Kidney (tissue), 14 donors: ENCODE data around the gene MTX1. TPM values are rescaled to one million over a fixed set of nuclear protein-coding genes. Genes with fewer than 3 reads are reported as not detected.
"Not testable (repeated sequence)": the region's sequence is repeated elsewhere in the genome, so short reads cannot be mapped to it uniquely, and the experiment has no call there.

Experiments used
- DNase-seq, 5 donors: peaks; one replicate each; pipeline ENCODE4 v3.0.0-alpha.2; 2013 to 2020
- FAIRE-seq: peaks from 2 replicates; lab custom pipeline; 2012; peaks lifted over from hg19 to GRCh38; lab: Jason Lieb, UNC
- H3K27ac ChIP-seq, 2 donors: one replicate each; pipeline ENCODE4 v1.7.0; 2013; ENCODE audit warnings: low read depth in 2 of 2, low read length in 2 of 2, inconsistent platforms in 1 of 2
- H3K27me3 ChIP-seq: one replicate; pipeline ENCODE4 v1.7.1; 2013; ENCODE audit warnings: low read length, inconsistent platforms; ENCODE audit not compliant: control insufficient read depth, insufficient read depth
- H3K36me3 ChIP-seq, 3 donors: one replicate each; pipeline versions ENCODE4 v1.7.0 to v1.7.1; 2013; ENCODE audit warnings: low read length in 3 of 3, control low read depth in 1 of 3, inconsistent platforms in 1 of 3; ENCODE audit not compliant: insufficient read depth in 3 of 3, control insufficient read depth in 2 of 3
- H3K4me1 ChIP-seq, 3 donors: one replicate each; pipeline versions ENCODE4 v1.7.0 to v1.7.1; 2013; ENCODE audit warnings: low read length in 3 of 3, inconsistent platforms in 1 of 3, low read depth in 1 of 3; ENCODE audit not compliant: control insufficient read depth in 2 of 3, insufficient read depth in 2 of 3
- H3K4me3 ChIP-seq, 3 donors: one replicate each; pipeline versions ENCODE4 v1.7.0 to v1.8.1; 2013; ENCODE audit warnings: low read length in 3 of 3, control low read depth in 1 of 3, inconsistent platforms in 1 of 3
- H3K9ac ChIP-seq, 3 donors: one replicate each; pipeline versions ENCODE4 v1.7.0 to v1.7.1; 2013; ENCODE audit warnings: low read length in 3 of 3, control low read depth in 1 of 3, inconsistent platforms in 1 of 3
- H3K9me3 ChIP-seq, 3 donors: one replicate each; pipeline versions ENCODE4 v1.7.0 to v1.7.1; 2013; ENCODE audit warnings: low read length in 3 of 3, control low read depth in 1 of 3, inconsistent platforms in 1 of 3; ENCODE audit not compliant: control insufficient read depth in 2 of 3, insufficient read depth in 1 of 3
- intact Hi-C: fragments of 100-400 bp; cut with DNase I; formaldehyde crosslinking; loops from one replicate; pipeline ENCODE4 v1.11.1; 2022
- polyA plus RNA-seq: library from polyadenylated mRNA; stranded (reverse); fragments of 350-450 nt; fragmentation: Illumina TruSeq; extraction: RNeasy Lipid Tissue Mini Kit (QIAGEN cat#74804); gene quantifications from one replicate; pipeline ENCODE4 v1.2.3, GENCODE V29; 2014; ENCODE audit warnings: low read depth, low replicate concordance; ENCODE audit not compliant: insufficient read depth
- total RNA-seq: library from RNA; stranded (reverse); fragmentation: NEBNext Ultra II Directional; extraction: Animal tissue kit (Norgen Biotek cat#: 25700); gene quantifications from one replicate; pipeline ENCODE4 v1.2.1, GENCODE V29; 2021
- TF ChIP-seq, protein P1 (sequence below): IDR thresholded peaks from 3 replicates; pipeline ENCODE4 v1.5.1; 2012; ENCODE audit warnings: mild to moderate bottlenecking, moderate library complexity, borderline replicate concordance; ENCODE audit not compliant: insufficient read depth; ENCODE audit errors: extremely low read depth
- donor health status: control.
- donor health status: control.
- donor health status: control.
- donor health status: control.
- donor health status: control.
- donor health status: DM: yes; HTN: yes; CAD: no.
- donor health status: Normal renal cell carcinoma (clear cell type).

Gene MTX1
- total and polyA plus RNA-seq, 2 donors from 2014 or later: 38.8 to 86.9 TPM

DNA sequence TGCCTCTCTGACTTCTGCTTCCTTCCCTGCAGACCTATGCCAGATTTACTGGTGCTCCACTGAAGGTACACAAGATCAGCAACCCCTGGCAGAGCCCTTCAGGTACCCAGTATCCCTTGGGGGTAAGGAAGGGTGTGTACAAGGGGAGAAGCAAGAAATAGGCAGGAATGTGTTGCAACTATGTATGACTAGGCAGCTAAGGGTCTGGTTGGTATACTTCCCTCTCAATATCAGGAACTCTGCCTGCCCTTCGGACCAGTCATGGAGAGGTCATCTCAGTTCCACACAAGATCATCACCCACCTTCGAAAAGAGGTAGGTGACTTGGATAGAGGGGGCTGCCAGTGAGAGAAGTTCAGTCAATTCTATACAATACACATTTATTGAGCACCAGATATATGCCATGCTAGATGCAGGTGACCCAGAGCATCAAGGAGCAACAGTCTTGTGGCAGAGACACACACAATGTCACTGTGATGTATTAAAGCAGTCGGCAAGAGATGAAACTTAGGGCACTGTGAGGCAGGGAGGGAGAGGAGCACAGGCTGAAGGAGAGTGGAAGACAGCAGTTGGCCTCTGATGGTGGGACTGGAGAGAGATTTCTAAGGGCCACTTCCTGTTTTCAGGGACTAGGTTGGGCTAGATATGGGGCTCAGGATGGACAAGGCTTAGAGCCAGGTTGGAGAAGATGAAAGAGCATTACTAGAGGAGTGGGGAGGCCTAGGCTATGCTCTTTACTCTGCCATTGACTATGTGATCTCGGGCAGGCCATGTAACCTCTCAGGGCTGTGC, 2.0 kb downstream of the MTX1 start:
- H3K27me3 ChIP-seq: no peaks in the 10 kb centered on the region
- no peak overlapping the region for H3K4me3 ChIP-seq
- FAIRE-seq (no peak), DNase-seq (peak in 1 of 5 donors; percentile 8)
- H3K4me1 ChIP-seq: peaks cover 0 to 13% (median 9%) of the 10 kb centered on the region in 3 donors
- H3K9ac ChIP-seq: peak overlapping the region in 1 of 3 donors; percentile 99
- H3K27ac ChIP-seq: no peak overlapping the region
- intact Hi-C loops: no loop called here
- TF ChIP-seq, protein P1, sequence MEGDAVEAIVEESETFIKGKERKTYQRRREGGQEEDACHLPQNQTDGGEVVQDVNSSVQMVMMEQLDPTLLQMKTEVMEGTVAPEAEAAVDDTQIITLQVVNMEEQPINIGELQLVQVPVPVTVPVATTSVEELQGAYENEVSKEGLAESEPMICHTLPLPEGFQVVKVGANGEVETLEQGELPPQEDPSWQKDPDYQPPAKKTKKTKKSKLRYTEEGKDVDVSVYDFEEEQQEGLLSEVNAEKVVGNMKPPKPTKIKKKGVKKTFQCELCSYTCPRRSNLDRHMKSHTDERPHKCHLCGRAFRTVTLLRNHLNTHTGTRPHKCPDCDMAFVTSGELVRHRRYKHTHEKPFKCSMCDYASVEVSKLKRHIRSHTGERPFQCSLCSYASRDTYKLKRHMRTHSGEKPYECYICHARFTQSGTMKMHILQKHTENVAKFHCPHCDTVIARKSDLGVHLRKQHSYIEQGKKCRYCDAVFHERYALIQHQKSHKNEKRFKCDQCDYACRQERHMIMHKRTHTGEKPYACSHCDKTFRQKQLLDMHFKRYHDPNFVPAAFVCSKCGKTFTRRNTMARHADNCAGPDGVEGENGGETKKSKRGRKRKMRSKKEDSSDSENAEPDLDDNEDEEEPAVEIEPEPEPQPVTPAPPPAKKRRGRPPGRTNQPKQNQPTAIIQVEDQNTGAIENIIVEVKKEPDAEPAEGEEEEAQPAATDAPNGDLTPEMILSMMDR: no peak
- no peaks in the 10 kb centered on the region for H3K9me3 ChIP-seq
- H3K36me3 ChIP-seq: peaks cover under 1 to 5% (median 2%) of the 10 kb centered on the region in 3 donors

GRCh38 chr1:155211381-155212050, 3.0 kb downstream of the MTX1 start:
- H3K27ac ChIP-seq: not testable (repeated sequence)
- peak in 1 of 5 donors; percentile 56 for DNase-seq

DNA sequence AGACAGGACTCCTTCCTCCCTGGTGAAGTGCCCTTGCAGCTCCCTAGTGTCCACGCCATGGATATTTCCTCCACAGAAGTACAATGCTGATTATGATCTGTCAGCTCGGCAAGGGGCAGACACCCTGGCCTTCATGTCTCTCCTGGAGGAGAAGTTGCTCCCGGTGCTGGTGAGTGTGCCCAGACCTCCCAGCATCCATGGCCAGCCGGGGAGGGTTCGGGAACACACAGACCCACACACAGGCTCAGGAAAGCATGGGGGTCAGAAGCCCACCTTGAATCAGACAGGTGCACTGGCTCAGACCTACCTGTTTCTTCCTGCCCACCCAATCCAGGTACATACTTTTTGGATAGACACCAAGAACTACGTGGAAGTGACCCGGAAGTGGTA, 3.6 kb downstream of the MTX1 start:
- H3K27me3 ChIP-seq, H3K27ac ChIP-seq, H3K4me3 ChIP-seq, intact Hi-C loops, H3K9ac ChIP-seq, H3K36me3 ChIP-seq, H3K9me3 ChIP-seq, FAIRE-seq: not testable (repeated sequence)
- DNase-seq: peak in 1 of 5 donors; percentile 49
- peaks cover 0 to 11% (median 9%) of the 10 kb centered on the region in 3 donors for H3K4me1 ChIP-seq

More at GRCh38 chr1:155211381-155212050, 3.0 kb downstream of the MTX1 start:
- H3K9ac ChIP-seq, H3K9me3 ChIP-seq, H3K36me3 ChIP-seq, intact Hi-C loops, H3K4me3 ChIP-seq, FAIRE-seq, H3K27me3 ChIP-seq: not testable (repeated sequence)
- H3K4me1 ChIP-seq: peaks cover 0 to 13% (median 9%) of the 10 kb centered on the region in 3 donors

DNA sequence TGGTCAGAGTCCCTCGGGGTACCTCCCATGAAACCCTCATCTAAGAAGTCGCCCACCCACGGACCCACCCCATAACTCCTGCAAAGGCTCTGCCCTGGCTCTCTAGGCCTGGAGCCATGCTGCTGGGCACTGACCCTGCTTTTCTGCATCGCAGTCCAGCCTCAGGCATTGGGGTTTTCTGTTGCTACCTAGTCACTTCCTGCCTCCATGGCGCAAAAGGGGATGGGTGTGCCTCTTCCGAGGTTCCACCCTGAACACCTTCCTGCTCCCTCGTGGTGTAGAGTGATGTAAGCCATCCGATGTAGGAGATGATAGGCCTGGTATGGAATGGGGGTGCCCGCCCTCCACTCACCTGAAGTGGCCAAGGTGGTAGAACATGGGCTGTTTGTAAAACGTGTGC, 6.2 kb downstream of the MTX1 start:
- H3K27ac ChIP-seq, H3K4me1 ChIP-seq, H3K9me3 ChIP-seq, H3K4me3 ChIP-seq, H3K36me3 ChIP-seq, H3K9ac ChIP-seq, DNase-seq, intact Hi-C loops, FAIRE-seq, H3K27me3 ChIP-seq: not testable (repeated sequence)
